Right cardiac atrium (tissue), 5 donors: ENCODE results near the gene ENTPD1. TPM values are rescaled to one million over a fixed set of nuclear protein-coding genes. Genes with fewer than 3 reads are reported as not detected.

Experiments used
- ATAC-seq, 2 donors: fragments of 200-7000 bp; cut with Tn5 transposase; one replicate each; pipeline versions ENCODE4 v1.8.0 to v1.9.1; 2020; ENCODE audit warnings: moderate library complexity in 2 of 2, mild to moderate bottlenecking in 1 of 2
- DNase-seq, 3 donors: peaks; one replicate each; pipeline ENCODE4 v3.0.0-alpha.2; 2020
- H3K27ac ChIP-seq: one replicate; pipeline ENCODE4 v1.5.1; 2013; ENCODE audit warnings: mild to moderate bottlenecking, low read length, control low read depth, moderate library complexity
- H3K27me3 ChIP-seq: one replicate; pipeline ENCODE4 v1.6.1; 2013; ENCODE audit not compliant: control insufficient read depth, insufficient read depth
- H3K4me1 ChIP-seq: one replicate; pipeline ENCODE4 v1.6.1; 2013; ENCODE audit warnings: low read length; ENCODE audit not compliant: control insufficient read depth, insufficient read depth
- H3K4me3 ChIP-seq: one replicate; pipeline ENCODE4 v1.5.1; 2013; ENCODE audit warnings: low read length, control low read depth
- H3K9me3 ChIP-seq: one replicate; pipeline ENCODE4 v1.6.1; 2013; ENCODE audit warnings: low read length; ENCODE audit not compliant: control insufficient read depth
- WGBS: extraction: QIAGEN DNeasy Blood & Tissue Kit; methylation state at CpG from one replicate; pipeline ENCODE4 v1.1.7; 2013; 5-methylcytosine and 5-hydroxymethylcytosine counted together
- intact Hi-C, 4 donors: fragments of 100-400 bp; cut with DNase I; formaldehyde crosslinking; loops; one replicate each; pipeline versions ENCODE4 v1.11.0 to v1.14.0; 2022 to 2023
- polyA plus RNA-seq: library from polyadenylated mRNA; stranded (reverse); fragments of 200-250 nt; gene quantifications from one replicate; pipeline ENCODE4 v1.2.3, GENCODE V29; 2013
- total RNA-seq, 4 donors: library from RNA; stranded (reverse); fragmentation: NEBNext Ultra II Directional; extraction: Animal tissue kit (Norgen Biotek cat#: 25700); gene quantifications; one replicate each; pipeline ENCODE4 v1.2.1, GENCODE V29; 2021
- donor health status: healthy with polysubstance abuse.
- donor health status: DM: no; HTN: yes; CAD: no.
- donor health status: DM: no; HTN: no; CAD: no.
- donor health status: DM: no; HTN: yes; CAD: no; lungs with severe emphysema.
- donor health status: DM: yes; HTN: yes; CAD: no.

Gene ENTPD1
- total and polyA plus RNA-seq, 5 donors: 5.3 to 30.4 (median 18.5) TPM

DNA sequence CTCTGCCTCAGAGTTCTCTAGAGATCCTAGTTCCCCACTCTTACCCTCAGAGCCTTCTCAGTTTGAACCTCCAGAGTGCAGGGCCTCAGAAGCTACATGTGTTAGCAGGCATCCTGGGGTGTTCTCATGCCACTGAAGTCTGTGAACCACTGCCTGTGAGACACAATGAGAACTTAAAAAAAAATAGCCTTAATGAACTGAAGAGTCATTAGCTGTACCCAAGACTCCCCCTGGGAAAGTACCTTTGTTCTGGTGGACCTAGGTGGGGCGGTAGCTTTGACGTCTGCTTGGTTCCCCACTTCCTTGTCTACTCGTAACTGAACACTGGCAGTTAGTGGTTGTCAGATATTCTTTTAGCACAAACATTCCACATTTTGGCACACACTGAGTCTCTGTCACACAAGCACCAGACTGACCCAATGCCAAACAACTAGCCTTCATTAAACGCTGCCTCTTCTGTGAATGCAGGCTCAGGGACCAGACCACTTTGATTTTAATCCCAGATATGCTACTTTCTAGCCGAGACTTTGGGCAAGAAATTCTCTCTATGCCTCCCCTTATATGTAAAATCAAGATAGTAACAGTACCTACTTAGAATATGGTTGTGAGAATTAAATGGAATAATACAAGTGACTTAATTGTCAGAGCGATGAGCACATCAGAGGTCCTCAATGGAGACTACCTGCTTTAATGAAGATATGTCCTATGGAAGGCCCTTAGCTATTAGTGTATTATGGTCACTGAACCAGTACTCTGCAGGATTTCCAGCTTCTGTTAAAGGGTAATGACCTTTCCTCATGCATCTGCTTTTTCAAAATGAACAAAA is 76.5 kb downstream of the ENTPD1 start:
- DNase-seq: no peak
- intact Hi-C loops: loop anchor here in 1 of 4 donors (10.0 kb wide), 1 partner anchor 78 kb away; the partner anchor contains the start of gene ENTPD1
- no peaks in the 10 kb centered on the region for H3K4me1 ChIP-seq
- H3K4me3 ChIP-seq: no peak overlapping the region
- no peaks in the 10 kb centered on the region for H3K27me3 ChIP-seq
- 65% methylated on average over 6 of the region's 6 CpGs for WGBS
- H3K9me3 ChIP-seq: no peaks in the 10 kb centered on the region
- peak; percentile 51 to 58 for ATAC-seq
- no peak overlapping the region for H3K27ac ChIP-seq

DNA sequence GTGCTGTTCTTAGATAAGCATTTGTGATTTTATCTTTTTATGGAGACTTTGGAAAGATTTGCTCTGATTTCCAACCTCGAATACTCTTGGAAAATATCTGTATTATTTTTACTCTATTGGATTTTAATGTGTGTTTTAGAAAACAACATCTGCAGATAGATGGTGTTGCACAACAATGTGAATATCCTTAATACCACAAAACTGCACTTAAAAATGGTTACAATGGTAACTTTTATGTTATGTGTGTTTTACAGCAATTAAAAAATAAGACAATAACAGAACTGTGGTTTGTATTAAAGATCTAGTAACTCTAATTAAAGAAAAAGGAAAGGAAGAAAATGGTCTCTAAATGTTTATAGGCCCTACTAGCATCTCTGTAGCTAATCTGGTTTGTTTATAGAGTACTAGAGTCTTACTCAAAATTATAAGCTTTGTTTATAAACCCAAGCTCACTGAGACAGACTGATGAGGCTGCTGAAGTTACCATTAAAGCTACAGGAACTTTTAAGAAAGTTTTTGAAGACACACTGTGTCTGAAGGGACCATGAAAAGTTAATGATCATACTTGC is 77.2 kb downstream of the ENTPD1 start:
- intact Hi-C loops: loop anchor here in 1 of 4 donors (10.0 kb wide), 1 partner anchor 78 kb away; the partner anchor contains the start of gene ENTPD1
- Histone ChIP-seq H3K27me3 (no peaks in the 10 kb centered on the region), H3K4me3 (no peak overlapping the region), H3K27ac (no peak overlapping the region), H3K9me3 (no peaks in the 10 kb centered on the region), H3K4me1 (no peaks in the 10 kb centered on the region)
- ATAC-seq (no peak), DNase-seq (no peak)
- 37% methylated on average over 1 of the region's 1 CpG for WGBS

DNA sequence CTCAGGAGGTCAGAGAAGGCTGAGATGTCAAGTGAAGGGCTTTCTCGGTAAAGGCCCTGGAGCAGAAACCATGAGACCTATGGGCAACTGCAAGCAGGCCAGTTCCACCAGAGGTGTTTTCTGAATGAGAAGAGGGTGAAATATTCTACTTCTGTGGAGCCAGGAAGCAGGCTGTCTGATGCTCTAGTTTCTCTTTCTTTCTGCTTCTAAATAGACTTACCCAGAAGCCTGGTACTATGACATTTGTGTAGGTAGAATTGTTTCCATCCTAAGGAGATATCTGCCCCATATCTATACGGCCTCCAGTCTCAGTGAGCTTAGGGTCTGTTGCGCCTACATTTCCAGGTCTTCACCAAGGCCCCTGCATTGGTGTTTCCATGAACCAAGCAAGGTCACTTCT is 78.4 kb downstream of the ENTPD1 start:
- WGBS: 97% methylated on average over 3 of the region's 3 CpGs
- intact Hi-C loops: loop anchor here in 1 of 4 donors (10.0 kb wide), 1 partner anchor 80 kb away; the partner anchor contains the start of gene ENTPD1

DNA sequence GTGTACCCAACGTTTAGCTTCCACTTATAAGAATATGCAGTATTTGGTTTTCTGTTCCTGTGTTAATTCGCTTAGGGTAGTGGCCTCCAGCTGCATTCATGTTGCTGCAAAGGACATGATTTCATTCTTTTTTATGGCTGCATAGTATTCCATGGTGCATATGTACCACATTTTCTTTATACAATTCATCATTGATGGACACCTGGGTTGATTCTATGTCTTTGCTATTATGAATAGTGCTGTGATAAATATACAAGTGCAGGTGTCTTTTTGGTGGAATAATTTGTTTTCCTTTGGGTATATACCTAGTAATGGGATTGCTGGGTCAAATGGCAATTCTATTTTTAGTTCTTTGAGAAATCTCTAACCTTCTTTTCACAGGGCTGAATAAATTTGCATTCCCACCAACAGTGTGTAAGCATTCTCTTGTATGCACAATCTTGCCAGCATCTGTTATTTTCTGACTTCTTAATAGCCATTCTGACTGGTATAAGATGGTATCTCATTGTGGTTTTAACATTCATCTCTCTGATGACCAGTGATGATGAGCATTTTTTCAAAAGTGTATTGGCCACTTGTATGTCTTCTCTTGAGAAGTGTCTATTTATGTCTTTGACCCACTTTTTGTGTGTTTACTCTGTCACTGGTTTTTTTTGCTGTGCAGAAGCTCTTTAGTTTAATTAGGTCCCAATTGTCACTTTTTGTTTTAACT is 79.3 kb downstream of the ENTPD1 start:
- no peaks in the 10 kb centered on the region for H3K4me1 ChIP-seq

More for the DNA sequence above, 78.4 kb downstream of the ENTPD1 start:
- H3K27ac ChIP-seq: no peak overlapping the region
- ATAC-seq (no peak), DNase-seq (no peak)
- H3K9me3 ChIP-seq: no peaks in the 10 kb centered on the region
- no peaks in the 10 kb centered on the region for H3K4me1 ChIP-seq
- H3K27me3 ChIP-seq: no peaks in the 10 kb centered on the region
- H3K4me3 ChIP-seq: no peak overlapping the region

DNA sequence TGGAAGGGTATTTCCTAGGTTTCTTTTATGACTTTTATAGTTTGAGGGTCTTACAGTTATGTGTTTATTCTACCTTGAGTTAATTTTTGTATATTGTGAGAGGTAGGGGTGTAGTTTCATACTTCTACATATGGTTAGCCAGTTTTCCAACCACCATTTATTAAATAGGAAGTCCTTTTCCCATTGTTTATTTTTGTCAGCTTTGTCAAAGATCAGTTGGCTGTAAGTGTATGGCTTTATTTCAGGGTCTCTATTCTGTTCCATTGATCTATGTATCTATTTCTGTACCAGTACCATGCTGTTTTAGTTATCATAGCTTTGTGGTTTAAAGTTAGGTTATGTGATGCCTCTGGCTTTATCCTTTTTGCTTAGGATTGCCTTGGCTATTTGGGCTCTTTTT is 79.9 kb downstream of the ENTPD1 start:
- ATAC-seq: no peak
- Histone ChIP-seq H3K4me3 (no peak overlapping the region), H3K9me3 (no peaks in the 10 kb centered on the region), H3K27me3 (no peaks in the 10 kb centered on the region), H3K4me1 (no peaks in the 10 kb centered on the region), H3K27ac (no peak overlapping the region)
- no peak for DNase-seq
- intact Hi-C loops: loop anchor here in 1 of 4 donors (10.0 kb wide), 1 partner anchor 81 kb away; the partner anchor contains the start of gene ENTPD1

More for the DNA sequence above, 79.3 kb downstream of the ENTPD1 start:
- no peak overlapping the region for H3K4me3 ChIP-seq
- DNase-seq: no peak
- H3K27me3 ChIP-seq: no peaks in the 10 kb centered on the region
- no peak overlapping the region for H3K27ac ChIP-seq
- ATAC-seq: no peak
- intact Hi-C loops: loop anchor here in 1 of 4 donors (10.0 kb wide), 1 partner anchor 81 kb away; the partner anchor contains the start of gene ENTPD1
- H3K9me3 ChIP-seq: no peaks in the 10 kb centered on the region
- 87% methylated on average over 2 of the region's 2 CpGs for WGBS

DNA sequence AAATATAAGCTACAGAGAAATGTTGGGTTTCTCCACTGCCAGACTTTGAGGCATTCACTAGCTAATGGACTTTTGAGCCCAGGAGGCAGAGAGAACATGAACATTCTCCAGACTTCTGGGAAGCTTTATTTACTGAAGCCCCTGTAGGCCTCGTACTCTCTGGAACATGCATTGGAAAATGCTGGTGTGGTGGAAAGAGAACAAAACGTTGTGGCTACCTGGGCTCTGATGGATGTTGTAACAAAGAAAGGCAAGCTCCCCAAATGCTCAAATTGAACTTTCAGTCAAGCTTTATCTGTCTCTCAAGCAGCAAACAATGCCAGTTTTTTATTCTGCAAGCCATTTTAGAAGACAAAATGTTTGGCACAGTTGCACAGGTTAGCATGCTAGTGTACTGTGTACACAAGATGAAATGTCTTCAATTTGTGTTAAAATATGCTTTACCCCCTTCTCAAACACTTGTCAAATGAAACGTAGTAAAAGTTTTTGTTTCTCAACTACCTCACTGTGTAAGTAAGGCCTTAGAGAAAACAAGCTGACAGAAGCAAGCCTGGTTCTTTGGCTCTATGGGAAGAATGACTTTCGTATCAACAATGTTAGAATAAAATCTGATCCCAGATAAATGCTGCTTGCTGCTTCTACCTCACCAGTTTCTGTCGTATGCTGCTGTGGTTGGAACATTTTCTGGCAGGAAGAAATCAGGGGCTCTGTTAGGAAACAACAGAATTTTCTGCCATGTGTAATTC is 80.8 kb downstream of the ENTPD1 start:
- Histone ChIP-seq H3K9me3 (no peaks in the 10 kb centered on the region), H3K4me3 (no peak overlapping the region), H3K4me1 (no peaks in the 10 kb centered on the region), H3K27ac (no peak overlapping the region), H3K27me3 (no peaks in the 10 kb centered on the region)
- intact Hi-C loops: loop anchor here in 1 of 4 donors (10.0 kb wide), 1 partner anchor 82 kb away; the partner anchor contains the start of gene ENTPD1
- DNase-seq: no peak
- no peak for ATAC-seq
- WGBS: 64% methylated on average over 5 of the region's 5 CpGs

- H3K9me3 ChIP-seq: no peaks in the 10 kb centered on the region
- H3K4me1 ChIP-seq: no peaks in the 10 kb centered on the region
- no peak overlapping the region for H3K27ac ChIP-seq
- ATAC-seq: no peak
- H3K27me3 ChIP-seq: no peaks in the 10 kb centered on the region
- no peak for DNase-seq
- intact Hi-C loops: loop anchor here in 1 of 4 donors (10.0 kb wide), 1 partner anchor 83 kb away; the partner anchor contains the start of gene ENTPD1
- WGBS: 70% methylated on average over 1 of the region's 1 CpG
- no peak overlapping the region for H3K4me3 ChIP-seq
These were observed 81.4 kb downstream of the ENTPD1 start for GRCh38 chr10:95837356-95837776.

- Histone ChIP-seq H3K4me1 (no peaks in the 10 kb centered on the region), H3K4me3 (no peak overlapping the region), H3K27ac (no peak overlapping the region), H3K9me3 (no peaks in the 10 kb centered on the region), H3K27me3 (no peaks in the 10 kb centered on the region)
- WGBS: 91% methylated on average over 3 of the region's 3 CpGs
- intact Hi-C loops: loop anchor here in 1 of 4 donors (10.0 kb wide), 1 partner anchor 83 kb away; the partner anchor contains the start of gene ENTPD1
- ATAC-seq (no peak), DNase-seq (no peak)
These were observed 81.8 kb downstream of the ENTPD1 start for GRCh38 chr10:95837783-95838182.

GRCh38 chr10:95840121-95840520 is 84.2 kb downstream of the ENTPD1 start:
- no peak for DNase-seq
- intact Hi-C loops: loop anchor here in 1 of 4 donors (10.0 kb wide), 1 partner anchor 145 kb away; the partner anchor contains the start of gene TCTN3
- no peak overlapping the region for H3K27ac ChIP-seq
- H3K27me3 ChIP-seq: no peaks in the 10 kb centered on the region
- H3K9me3 ChIP-seq: no peaks in the 10 kb centered on the region
- H3K4me1 ChIP-seq: no peaks in the 10 kb centered on the region
- no peak for ATAC-seq
- 89% methylated on average over 2 of the region's 2 CpGs for WGBS
- no peak overlapping the region for H3K4me3 ChIP-seq

GRCh38 chr10:95840681-95841080 is 84.7 kb downstream of the ENTPD1 start:
- no peak overlapping the region for H3K27ac ChIP-seq
- intact Hi-C loops: loop anchor here in 1 of 4 donors (10.0 kb wide), 1 partner anchor 146 kb away; the partner anchor contains the start of gene TCTN3
- ATAC-seq: no peak

More at GRCh38 chr10:95840681-95841080, 84.7 kb downstream of the ENTPD1 start:
- 62% methylated on average over 1 of the region's 1 CpG for WGBS
- no peaks in the 10 kb centered on the region for H3K9me3 ChIP-seq
- H3K4me1 ChIP-seq: no peaks in the 10 kb centered on the region
- no peaks in the 10 kb centered on the region for H3K27me3 ChIP-seq
- no peak overlapping the region for H3K4me3 ChIP-seq
- no peak for DNase-seq
